Endothelial cell of hepatic sinusoid (primary cell): ENCODE measurements around the gene AP3B2.

ENCODE experiments used
- in situ Hi-C: cut with HindIII; loops from 2 replicates; pipeline ENCODE4 v1.10.0; 2017; ENCODE audit warnings: low sequenced_read_pairs

The AP3B2 gene

DNA sequence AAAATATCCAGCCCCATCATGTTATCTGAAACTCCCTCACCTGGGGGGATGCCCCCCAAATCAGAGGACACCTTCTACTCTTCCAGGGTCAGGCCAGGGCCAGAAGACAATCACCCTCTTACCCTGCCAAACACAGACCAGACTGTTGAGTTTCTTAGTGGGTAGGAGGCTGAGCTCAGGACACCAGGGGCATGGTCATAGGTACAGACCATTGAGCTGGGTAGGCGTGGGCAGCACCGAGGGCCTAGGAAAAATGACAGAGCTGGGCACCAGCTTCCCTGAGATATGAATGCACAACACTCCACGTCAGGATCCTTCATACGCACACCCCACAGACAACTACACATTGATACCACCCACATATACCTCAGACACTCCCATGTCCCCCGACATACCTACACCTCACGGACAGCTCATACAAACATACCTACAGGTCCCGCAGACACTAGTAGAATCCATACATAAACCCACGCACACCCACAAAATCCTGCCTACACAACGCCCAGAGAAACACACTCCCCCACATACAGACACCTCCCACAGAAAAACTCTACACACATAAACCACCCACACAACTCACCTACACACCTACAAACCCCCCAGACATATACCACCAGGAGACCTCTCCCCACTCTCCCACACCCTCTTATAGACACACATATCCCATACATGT, 11.8 kb downstream of the AP3B2 start:
- in situ Hi-C loops = loop anchor here (25.0 kb wide), 1 partner anchor 161 kb away; the partner anchor contains the start of gene RPS17

DNA sequence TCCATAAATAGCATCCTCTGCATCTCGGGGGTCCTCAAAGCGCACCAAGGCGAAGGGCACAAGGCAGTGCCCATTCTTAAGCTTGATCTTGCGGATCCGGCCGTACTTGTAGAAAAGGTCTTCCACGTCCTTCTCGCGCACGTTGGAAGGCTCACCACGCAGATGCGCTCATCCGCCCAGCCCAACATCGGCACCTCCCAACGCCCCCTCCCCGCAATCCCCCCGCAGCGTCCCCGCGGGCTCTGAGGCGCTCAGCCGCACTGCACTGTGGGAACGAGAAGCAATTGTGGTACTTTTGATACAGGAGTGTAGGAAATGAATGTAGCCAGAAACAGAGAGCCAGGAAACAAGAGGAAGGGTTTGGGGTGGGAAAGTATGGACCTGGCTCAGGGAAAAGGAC, 17.5 kb downstream of the AP3B2 start:
- in situ Hi-C loops = loop anchor here (25.0 kb wide), 1 partner anchor 155 kb away; the partner anchor contains the start of gene RPS17

DNA sequence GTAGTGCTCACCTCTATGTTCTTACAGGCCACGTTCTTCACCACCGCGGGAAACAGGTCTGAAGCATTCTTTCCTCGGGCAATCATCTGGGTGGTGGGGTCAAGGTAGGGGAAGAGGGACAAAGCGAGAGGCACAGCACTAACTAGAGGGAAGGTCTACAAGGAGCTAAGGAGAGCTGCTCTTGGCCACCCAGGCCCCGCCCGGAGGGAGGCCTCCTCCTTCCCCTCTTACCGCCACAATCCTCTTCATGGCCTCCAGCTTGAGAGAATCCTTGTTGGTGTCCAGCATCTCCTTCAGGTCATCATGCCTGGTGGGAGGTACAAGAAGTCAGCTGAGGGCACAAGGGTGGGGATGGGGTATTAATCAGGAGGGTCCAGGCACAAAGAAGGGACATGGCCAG, 20.5 kb downstream of the AP3B2 start:
- in situ Hi-C loops = loop anchor here (25.0 kb wide), 1 partner anchor 152 kb away; the partner anchor contains the start of gene RPS17

DNA sequence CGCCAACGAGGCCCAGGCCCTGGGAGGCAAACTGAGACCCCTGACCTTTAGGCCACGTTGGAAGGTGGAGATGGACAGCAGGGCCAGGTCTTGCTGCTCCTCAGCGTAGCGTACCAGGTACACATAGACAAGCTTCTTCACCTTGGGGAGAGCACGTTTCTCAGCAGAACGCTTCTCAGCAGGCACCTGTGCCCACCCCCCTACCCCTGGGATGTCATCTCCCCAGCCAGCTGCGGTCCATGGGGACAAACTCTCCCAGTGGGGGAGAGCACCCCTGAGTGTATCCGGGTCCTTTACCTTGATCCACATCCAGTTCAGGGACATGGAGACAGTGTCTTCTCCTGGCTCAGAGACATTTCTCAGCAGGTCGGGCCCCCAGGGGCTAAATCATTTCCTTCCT, 21.0 kb downstream of the AP3B2 start:
- in situ Hi-C loops = loop anchor here (25.0 kb wide), 1 partner anchor 151 kb away; the partner anchor contains the start of gene RPS17

DNA sequence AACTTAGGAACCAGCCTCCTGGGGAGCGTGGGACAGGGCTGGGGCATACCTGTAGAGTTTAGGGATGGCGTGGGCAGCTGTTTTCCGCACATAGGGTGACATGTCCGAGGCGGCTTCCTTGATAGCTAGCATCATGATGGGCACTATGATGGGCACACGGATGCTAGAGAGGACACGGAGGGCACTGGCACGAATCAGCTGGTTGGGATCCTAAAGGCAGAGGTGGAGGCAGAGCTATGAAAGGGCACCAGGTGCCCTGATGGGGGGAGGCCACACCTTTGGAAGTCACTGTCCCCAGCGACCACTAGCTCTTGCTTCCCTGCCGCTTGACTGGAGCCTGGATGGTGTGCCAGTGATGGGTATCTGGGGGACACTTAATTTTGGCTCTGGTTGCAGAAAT, 28.3 kb downstream of the AP3B2 start:
- in situ Hi-C loops = loop anchor here (25.0 kb wide), 1 partner anchor 144 kb away; the partner anchor contains the start of gene RPS17

DNA sequence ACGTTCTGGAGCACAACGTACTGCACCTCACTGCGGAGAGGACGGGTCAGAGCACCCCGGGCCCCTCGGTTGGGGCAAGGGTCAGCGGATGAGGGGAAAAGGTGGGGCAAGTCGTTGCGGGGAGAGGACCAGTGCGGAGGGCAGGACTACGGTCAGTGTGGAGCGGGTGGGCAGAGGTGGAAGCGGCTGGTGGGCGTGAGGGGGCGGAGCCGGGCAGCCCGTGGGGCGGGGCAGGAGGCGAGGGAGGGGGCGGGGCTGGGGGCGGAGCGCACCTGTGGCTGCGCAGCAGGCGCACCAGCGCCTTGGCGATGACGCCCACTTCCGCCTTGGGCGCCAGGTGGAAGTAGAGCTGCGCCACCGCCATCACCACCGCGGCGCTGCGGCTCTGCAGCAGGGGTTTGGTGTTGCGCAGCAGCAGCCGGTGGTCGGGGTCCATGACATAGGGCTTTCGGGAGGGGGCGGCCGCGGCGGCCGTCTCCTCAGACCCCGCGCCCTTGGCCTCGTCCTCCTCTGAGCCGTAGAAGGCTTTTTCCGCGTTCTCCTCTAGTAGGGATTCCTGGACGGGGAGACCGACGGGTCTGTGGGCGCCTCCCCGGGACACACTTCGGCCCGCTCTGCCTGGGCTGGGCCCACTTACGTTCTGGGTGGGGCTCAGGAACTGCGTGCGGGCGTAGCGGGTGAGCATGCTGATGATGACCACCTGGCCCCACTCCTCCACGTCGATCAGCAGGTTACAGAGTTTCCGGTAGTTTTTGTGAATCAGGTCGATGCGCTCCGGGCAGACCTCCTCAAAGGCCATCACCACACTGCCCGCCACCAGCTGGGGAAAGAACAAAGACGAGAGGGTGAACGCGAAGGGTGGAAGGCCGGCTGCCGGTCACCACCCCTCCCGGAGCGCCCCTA, 29.2 kb downstream of the AP3B2 start:
- in situ Hi-C loops = loop anchor here (25.0 kb wide), 1 partner anchor 143 kb away; the partner anchor contains the start of gene RPS17

DNA sequence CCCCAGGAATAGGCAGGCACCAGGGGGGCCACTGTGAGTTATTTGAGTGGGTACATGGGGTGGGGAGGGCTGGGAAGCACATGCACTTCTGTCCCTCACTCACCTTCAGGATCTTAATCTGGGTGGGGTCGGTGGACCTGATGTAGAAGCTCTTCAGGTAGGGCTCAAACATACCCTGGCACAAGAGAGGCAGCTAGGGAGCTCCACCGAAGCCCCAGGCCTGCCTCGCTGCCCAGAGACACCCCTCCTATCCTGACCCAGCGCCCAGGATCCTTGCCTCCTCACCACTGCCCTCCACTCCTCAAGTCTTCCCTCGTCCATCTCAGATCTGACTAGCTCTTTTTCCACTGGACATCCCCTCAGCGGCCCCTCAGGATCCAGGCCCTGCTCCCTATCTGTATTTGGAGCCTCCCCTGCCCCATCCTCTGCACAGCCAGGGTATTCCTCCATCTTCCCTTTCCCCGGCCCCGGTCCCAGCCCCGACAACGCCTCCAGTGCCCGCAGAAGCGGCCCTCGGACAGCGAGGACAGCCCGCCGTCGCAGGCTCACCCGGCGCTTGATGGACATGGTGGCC, 30.0 kb downstream of the AP3B2 start:
- in situ Hi-C loops = loop anchor here (5.0 to 25.0 kb wide), 2 partner anchors 37 to 142 kb away; partner anchors contain the start of gene RPS17

DNA sequence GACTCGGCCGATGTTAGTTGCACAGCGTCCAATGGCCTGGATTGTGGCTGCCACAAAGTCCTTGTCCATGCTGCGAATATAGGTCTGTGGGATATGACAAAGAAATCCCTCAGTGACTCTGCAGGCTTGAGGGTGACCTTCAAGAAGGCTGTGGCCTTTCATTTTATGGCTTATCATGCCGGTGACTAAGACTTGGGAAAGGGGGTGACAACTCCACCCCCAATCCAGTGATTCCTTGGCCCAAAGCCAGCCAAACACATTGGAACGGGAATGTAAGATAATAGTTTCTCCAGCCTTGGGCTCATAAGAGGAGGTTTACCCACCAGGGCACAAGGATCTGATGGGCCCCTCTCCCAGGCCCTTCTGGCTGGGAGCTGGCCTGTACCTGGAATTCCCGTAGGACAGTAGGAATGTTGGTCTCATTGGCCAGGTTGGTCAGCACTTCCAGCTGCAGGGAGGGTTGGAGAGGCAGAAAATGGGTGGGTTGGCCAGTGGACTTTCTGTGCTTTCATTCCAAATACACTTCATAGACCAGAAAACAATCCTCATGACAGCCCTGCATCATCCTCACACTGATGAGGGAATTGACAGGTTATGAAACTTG, 31.9 kb downstream of the AP3B2 start:
- in situ Hi-C loops = loop anchor here (5.0 to 25.0 kb wide), 2 partner anchors 36 to 141 kb away; partner anchors contain the start of gene RPS17

DNA sequence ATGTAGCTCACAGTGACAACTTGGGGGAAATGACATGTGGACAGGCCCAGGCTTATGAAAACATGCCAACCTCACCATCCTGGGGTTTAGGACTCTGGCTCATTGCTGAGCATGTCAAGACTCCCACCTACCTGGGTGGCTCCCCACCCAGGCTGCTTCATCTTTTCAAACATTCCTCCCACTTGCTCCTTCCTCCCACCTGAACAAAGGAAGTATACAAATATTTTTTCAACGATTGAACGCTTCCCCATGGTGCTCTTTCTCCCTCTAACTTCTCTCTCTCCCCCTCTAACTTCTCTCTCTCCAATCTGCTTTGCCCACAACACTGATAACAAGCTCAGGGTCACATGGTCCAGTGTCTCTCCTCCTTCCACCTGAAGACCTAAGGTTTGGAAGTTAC, 34.8 kb downstream of the AP3B2 start:
- in situ Hi-C loops = loop anchor here (5.0 to 25.0 kb wide), 2 partner anchors 33 to 138 kb away; partner anchors contain the start of gene RPS17

DNA sequence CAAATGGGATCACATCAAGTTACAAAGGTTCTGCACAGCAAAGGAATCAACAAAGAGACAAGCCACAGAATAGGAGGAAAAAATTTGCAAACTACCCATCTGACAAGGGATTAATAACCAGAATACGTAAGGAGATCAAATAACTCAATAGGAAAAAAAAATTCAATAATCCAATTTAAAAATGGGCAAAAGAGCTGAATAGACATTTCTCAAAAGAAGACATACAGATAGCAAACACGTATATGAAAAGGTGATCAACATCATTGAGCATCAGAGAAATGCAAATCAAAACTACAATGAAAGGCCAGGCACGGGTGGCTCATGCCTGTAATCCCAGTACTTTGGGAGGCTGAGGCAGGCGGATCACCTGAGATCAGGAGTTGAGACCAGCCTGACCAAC, 39.0 kb downstream of the AP3B2 start:
- in situ Hi-C loops = no loop called here

DNA sequence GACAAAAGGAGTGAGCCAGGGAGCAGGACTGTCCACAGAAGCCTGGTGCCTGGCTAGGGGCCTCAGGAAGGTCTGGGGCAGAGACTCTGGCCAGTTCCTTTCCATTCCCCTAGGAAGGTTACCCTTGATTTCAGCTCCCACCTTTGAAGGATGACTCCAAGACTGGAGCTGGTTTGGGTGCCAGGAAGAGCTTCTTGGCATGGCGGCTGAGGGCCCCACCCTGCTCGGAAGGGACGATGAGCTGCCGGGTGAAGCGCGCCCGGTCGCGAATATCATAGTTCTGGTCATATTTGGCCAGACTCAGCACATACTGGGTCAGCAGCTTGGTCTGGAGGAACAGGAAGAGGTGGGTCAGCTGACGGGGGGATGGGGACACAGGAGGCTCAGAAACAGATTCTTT, 43.1 kb downstream of the AP3B2 start:
- in situ Hi-C loops = no loop called here

DNA sequence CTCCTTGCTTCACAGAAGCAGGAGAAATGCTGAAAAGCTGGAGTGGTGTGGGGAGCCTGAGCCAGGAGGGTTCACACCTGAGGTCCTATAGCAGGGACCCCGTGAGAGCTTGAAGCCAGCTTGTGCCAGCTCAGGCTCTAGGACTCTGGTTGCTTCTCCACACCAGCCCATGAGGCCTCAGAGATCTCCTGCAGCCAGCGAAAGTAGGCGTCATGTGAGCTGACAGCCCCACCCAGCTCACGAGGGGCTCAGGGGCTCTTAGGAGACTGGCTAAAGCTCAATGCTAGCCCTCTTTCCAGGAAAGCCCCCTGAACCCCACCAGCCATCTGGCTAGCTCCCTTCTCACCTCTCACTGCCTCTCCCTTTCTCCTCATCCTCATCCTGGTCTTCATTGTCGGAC, 45.7 kb downstream of the AP3B2 start:
- in situ Hi-C loops = no loop called here

DNA sequence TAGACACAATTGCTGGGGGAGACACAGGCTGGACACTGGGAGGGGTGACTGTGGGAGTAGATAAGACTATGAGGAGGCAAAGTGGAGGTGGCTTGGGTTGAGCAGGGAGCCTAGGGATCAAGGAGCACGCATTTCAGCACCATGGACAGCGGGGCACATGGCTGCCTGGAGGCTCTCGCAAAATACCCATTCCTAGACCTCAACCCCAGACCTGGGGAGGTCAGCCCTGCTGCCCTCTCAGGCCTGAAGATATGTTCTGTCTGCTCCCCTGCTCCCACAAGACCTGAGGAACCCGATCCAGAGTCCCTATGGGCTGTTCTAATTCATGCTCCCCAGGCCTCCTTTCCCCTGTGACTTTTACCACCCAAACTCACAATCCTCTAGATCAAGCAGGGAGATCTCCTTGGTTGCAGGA, 46.5 kb downstream of the AP3B2 start:
- in situ Hi-C loops = no loop called here

DNA sequence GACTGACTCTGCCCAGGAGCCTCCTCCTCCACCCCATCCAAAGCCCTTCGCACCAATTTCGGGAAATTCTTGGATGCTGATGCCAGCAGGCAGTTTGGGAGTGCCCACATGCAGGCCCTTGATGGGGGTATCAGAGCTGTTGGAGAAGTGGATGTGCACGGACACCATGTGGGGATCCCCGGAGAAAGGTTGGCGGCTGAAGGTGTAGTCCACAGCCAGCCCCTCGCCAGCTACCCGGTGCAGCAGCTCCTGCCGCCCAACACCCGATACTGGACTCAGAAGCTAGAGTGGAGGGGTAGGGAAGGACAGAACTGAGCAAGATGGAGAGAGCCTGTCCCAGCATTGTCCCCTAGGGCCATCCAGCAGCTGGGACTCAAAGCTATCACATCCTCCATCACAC, 47.0 kb downstream of the AP3B2 start:
- in situ Hi-C loops = no loop called here

DNA sequence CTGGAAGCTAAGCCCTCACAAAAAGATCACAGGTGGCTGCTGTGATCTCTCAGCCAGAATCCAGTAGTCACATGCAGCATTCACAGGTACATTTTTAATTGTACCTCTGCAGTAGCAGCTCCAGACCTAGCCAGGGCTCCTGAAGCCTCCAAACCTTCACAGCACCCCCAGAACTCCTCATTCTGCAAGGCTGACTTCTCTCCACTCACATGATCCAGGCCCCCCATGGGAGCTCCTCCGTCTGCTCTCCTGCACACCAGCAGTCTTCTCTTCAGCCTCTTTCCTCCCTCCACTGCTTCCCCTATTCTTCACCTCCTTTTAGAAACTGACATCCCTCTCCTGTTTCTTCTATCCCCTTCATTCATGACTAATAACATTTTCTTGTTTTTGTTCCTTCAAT, 49.3 kb downstream of the AP3B2 start:
- in situ Hi-C loops = no loop called here

DNA sequence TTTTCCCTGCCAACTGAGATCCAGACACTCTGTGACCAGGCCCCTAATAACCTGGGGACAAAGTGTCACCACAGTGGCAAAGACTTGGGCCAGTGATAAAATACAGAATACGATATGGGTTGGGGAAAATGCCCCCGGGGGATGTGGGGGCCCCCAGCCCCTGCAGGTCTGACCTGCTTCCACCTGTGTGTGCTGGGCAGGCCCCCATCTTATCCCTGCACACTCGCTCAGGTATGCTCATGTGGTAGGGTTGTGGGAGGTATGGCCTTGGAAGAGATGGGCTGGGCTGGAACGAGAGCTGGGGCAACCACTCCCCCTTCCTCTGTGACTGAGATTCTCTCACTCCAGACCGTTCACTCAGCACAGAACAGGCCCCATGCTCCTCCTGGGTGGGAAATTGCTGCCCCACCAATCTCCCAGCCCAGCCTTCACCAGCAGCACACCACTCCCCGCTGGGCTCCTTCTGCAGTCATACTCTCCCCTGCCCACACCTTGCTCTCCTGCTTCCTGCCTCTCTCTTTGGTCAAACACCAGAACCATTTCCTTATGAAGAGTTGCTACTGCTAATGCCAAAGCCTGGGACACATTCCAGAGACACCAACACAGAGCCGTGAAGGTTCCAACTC, 52.9 kb downstream of the AP3B2 start:
- in situ Hi-C loops = no loop called here

DNA sequence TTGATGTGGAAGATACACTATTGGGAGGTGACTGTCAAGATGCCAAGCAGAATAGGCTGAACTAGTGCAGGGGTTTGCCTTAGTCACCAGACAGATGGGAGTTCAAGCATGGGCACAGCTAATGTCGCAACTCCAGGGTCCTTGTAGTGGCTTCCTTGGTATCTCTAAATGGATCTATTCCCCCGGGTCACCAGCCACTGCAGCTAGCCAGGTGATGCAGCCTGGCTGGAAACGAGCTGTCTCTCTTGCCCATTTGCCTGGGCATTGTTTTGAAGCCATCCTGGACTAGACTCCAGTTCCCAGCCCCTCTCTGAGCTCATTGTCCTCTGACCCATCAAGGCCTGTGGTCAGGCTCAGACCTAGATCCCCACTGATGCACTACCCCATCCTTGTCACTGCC, 54.1 kb downstream of the AP3B2 start:
- in situ Hi-C loops = no loop called here

DNA sequence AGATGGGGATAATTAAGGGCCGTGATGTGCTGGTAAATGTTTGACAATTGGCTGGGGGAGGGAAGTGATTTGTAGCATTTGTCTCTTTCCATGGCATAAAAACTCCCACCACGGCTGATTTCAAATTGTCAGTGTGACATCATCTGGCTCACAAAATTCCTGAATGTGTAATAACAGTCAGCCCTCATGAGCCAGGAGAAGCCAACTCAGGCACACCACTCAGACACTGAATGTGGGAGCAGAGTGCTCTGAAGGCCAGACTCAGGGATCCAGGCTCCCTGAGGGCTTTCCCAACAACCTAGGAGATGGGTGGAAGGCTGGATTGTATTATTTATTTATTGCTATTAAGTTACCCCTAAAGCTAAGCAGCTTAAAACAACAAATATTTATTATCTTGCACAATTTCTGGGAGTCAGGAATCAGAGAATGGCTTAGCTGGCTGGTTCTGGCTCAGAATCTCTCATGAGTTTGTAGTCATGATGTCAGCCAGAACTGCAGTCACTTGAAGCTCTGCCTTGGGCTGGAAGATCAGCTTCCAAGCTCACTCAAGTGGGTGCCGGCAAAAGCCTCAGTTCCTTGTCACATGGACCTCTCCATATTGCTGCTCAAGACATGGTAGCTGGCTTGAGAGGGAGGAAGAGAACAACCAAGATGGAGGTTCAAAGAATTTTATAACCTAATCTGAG, 56.0 kb downstream of the AP3B2 start:
- in situ Hi-C loops = no loop called here

DNA sequence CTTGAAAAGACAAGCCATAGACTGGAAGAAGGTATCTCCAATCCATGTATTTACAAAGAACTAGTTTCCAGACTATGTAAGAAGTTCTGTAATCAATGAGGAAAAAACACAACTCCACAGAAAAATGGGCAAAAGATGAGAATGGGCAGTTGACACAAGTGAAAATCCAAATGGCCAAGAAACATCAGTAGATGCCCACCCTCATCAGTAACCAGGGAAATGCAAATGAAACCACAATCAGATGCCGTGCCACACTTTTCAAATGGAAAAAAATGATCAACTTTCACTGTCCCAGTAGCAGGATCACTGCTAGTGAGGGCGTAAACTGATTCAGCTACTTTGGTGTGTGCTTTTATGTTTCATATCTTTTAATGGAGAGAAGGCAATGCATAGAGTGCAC, 58.0 kb downstream of the AP3B2 start:
- in situ Hi-C loops = no loop called here
